Memory B cell (primary cell): Measurements from ENCODE around the gene NACA2.
"Not testable (repeated sequence)": the region's sequence is repeated elsewhere in the genome, so short reads cannot be mapped to it uniquely, and the experiment has no call there.

Experiments used
- ATAC-seq: fragments of 150-1000 bp; cut with Tn5 transposase; 2 replicates; pipeline ENCODE4 v1.10.0; 2021; ENCODE audit warnings: low read depth, mild to moderate bottlenecking, moderate library complexity
- DNase-seq, 2 donors: peaks; one replicate each; pipeline ENCODE4 v3.0.0; 2022; ENCODE audit warnings: low spot score in 2 of 2
- H3K27ac Mint-ChIP-seq: one replicate; pipeline ENCODE4 v1.8.0; 2022; ENCODE audit warnings: mild to moderate bottlenecking, moderate library complexity, mixed read lengths
- H3K27me3 Mint-ChIP-seq: one replicate; pipeline ENCODE4 v1.8.0; 2022; ENCODE audit warnings: mixed read lengths
- H3K36me3 Mint-ChIP-seq: one replicate; pipeline ENCODE4 v1.8.0; 2022; ENCODE audit warnings: mild to moderate bottlenecking, mixed read lengths
- H3K4me1 Mint-ChIP-seq: one replicate; pipeline ENCODE4 v1.8.0; 2022; ENCODE audit warnings: mixed read lengths
- H3K4me3 Mint-ChIP-seq: one replicate; pipeline ENCODE4 v1.8.0; 2022; ENCODE audit warnings: mild to moderate bottlenecking, moderate library complexity, mixed read lengths
- H3K9me3 Mint-ChIP-seq: one replicate; pipeline ENCODE4 v1.8.0; 2022; ENCODE audit warnings: mixed read lengths

The NACA2 gene

DNA sequence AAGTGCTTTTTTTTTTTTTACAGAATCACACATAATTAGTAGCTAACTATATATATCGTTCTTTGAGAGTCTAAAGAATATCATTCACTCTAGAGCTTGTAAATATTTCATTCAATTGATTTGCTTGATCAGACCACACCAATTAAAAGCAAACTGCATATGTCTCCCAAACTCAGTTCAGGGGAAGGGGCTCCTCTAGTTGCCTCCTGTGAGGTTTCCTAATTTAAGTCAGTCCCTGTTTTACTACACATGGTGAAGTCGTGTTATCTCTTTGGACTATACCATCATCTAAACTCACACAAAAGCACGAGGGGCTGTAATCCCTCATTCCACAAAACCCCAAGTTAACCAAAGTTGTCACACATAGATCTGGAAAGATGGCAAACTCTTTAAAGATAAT, 11.7 kb downstream of the NACA2 start:
- DNase-seq (no peak), ATAC-seq (no peak)
- Mint-ChIP-seq H3K9me3 (no peaks in the 10 kb centered on the region), H3K27me3 (peaks cover 11% of the 10 kb centered on the region), H3K4me3 (no peak overlapping the region), H3K4me1 (no peaks in the 10 kb centered on the region), H3K36me3 (no peaks in the 10 kb centered on the region), H3K27ac (no peak overlapping the region)

DNA sequence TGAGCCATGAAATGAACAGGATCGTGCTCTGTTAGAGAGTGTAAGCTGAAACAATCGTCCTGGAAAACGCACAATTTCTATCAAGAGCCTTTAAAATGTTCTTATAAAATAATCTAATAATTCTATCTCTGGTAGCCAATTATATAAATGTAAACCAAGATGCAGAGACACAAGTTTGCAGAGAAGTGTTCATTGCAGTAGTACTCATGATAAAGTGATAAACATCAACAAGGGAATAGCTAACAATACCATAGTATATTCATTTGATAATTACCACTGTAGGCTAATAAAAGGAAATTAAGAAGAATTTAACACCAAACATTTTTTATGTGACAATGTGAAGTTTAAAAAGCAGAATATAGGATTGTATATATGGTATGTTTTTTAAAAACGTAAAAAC, 12.4 kb downstream of the NACA2 start:
- Mint-ChIP-seq H3K4me3 (no peak overlapping the region), H3K36me3 (no peaks in the 10 kb centered on the region), H3K27me3 (peaks cover 11% of the 10 kb centered on the region), H3K4me1 (no peaks in the 10 kb centered on the region), H3K9me3 (no peaks in the 10 kb centered on the region), H3K27ac (no peak overlapping the region)
- DNase-seq (no peak), ATAC-seq (no peak)

- no peaks in the 10 kb centered on the region for H3K4me1 Mint-ChIP-seq
- no peaks in the 10 kb centered on the region for H3K36me3 Mint-ChIP-seq
- no peak overlapping the region for H3K4me3 Mint-ChIP-seq
- H3K9me3 Mint-ChIP-seq: no peaks in the 10 kb centered on the region
- peaks cover 7% of the 10 kb centered on the region for H3K27me3 Mint-ChIP-seq
- H3K27ac Mint-ChIP-seq: no peak overlapping the region
- no peak for ATAC-seq
- no peak for DNase-seq
Observed at GRCh38 chr17:61575983-61576382, 15.0 kb downstream of the NACA2 start.

DNA sequence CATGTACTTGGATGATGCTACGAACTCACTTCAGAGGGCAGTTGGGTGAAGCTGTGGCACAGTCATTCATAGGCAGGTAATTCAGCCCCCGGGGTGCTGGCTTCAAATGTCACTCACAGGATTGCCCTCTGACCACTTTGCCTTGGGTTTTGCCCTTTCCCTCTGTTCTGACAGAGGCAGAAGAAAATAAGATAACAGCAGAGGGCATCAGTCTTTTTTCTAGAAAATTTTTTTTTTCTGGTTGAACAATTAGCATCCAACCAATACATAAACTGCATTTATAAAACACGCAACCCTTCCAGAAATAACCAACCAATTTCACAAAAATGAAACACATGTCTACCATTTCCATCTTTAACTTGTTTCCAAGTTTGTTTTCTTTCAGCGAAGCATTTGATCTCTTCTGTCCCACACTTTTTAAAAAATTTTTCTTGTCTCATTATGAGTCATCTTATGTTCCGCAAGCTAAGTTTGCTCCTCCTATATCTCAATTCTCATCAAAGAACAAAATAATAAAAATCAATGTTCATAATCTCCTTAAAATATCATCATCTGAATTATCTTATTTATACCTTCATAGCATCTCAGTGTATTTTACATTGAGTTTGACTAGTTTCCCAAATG, 15.6 kb downstream of the NACA2 start:
- peaks cover 2% of the 10 kb centered on the region for H3K9me3 Mint-ChIP-seq
- H3K4me1 Mint-ChIP-seq: no peaks in the 10 kb centered on the region
- no peak for DNase-seq
- no peak overlapping the region for H3K27ac Mint-ChIP-seq
- ATAC-seq: no peak
- H3K27me3 Mint-ChIP-seq: peaks cover 6% of the 10 kb centered on the region
- no peaks in the 10 kb centered on the region for H3K36me3 Mint-ChIP-seq
- no peak overlapping the region for H3K4me3 Mint-ChIP-seq

DNA sequence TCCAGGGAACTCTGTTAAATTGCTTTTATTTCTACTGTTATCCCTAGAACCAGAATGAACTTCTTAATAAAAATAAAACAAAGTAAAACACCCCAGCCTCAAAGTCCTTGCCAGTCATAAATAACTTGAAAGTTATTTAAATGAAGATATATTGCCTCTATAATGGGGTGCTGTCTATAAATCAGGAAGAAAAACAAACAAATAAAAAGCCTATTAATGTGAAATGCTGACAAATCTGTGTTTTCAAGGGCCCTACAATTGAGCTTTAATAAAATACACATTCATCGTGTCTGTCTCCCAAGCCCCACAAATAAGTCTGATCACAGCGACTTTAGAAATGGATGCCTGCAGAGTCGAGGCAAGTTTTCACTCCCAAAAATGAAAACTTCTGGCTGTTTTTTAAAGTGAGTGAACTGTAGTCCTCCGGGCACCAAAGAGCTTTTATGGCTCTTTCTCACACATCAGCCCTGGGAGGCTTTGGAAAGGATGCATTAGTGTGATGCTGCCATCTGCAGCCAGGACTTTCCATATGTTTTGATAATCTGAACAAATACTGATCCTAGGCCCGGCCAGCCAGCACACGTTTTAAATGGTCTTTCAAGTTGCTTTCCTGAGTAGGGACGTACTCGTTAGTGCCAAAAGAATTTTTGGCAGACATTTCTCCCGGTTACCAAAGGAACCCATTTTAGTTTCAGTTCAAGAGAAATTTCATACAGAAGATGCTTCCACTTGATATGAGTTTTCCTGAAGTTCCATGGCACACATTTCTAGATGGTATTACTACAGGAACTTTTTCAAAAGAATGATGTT, 16.3 kb downstream of the NACA2 start:
- Mint-ChIP-seq H3K36me3 (no peaks in the 10 kb centered on the region), H3K4me3 (no peak overlapping the region), H3K27me3 (peaks cover 4% of the 10 kb centered on the region), H3K9me3 (peaks cover 2% of the 10 kb centered on the region), H3K27ac (no peak overlapping the region), H3K4me1 (no peaks in the 10 kb centered on the region)
- no peak for DNase-seq
- no peak for ATAC-seq

GRCh38 chr17:61572547-61572946, 18.5 kb downstream of the NACA2 start:
- not testable (repeated sequence) for H3K27ac Mint-ChIP-seq, ATAC-seq, H3K9me3 Mint-ChIP-seq, H3K4me1 Mint-ChIP-seq, H3K36me3 Mint-ChIP-seq, H3K27me3 Mint-ChIP-seq, H3K4me3 Mint-ChIP-seq, DNase-seq

DNA sequence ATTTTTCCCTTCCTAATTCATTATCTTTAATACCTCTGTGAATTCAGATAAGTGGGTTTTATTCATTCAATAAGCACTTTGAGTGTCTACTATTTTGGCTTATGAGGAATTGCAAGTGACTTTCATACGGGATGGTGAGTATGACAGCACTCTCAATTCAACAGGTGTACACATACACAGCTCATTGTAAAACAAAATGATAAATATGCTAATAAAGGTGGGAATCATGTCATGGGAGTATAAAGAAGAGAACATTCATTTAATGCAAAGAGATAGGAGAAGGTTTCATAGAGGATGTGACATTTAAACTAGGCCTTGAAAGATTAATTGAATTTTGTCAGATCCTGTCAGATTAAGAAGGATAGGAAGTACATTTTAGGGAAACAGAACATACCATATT, 19.4 kb downstream of the NACA2 start:
- Mint-ChIP-seq H3K4me1 (no peaks in the 10 kb centered on the region), H3K4me3 (no peak overlapping the region), H3K27ac (no peak overlapping the region), H3K9me3 (peaks cover 2% of the 10 kb centered on the region), H3K36me3 (no peaks in the 10 kb centered on the region), H3K27me3 (no peaks in the 10 kb centered on the region)
- DNase-seq: no peak
- no peak for ATAC-seq

DNA sequence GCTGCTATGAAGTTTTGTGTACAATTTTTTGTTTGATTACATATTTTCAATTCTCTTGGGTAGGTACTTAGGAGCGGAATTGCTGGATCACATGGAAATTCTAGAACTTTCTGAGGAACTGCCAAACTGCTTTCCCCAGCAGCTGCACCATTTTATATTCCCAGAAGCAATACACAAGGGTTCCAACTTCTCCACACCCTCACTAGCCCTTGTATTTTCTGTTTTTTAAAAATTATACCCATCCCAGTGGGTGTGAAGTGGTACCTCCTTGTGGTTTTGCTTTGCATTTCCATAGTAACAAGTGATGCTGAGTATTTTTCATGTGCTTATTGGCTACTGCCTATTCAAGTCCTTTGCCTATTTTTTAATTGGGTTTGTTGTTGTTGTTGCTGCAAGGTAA, 20.9 kb downstream of the NACA2 start:
- Mint-ChIP-seq H3K27me3 (no peaks in the 10 kb centered on the region), H3K27ac (no peak overlapping the region), H3K4me1 (no peaks in the 10 kb centered on the region), H3K36me3 (no peaks in the 10 kb centered on the region), H3K9me3 (peaks cover 2% of the 10 kb centered on the region), H3K4me3 (no peak overlapping the region)
- ATAC-seq: no peak
- DNase-seq: no peak

- H3K9me3 Mint-ChIP-seq, H3K4me3 Mint-ChIP-seq, ATAC-seq, H3K4me1 Mint-ChIP-seq, H3K27me3 Mint-ChIP-seq, H3K36me3 Mint-ChIP-seq, H3K27ac Mint-ChIP-seq, DNase-seq: not testable (repeated sequence)
Observed at GRCh38 chr17:61569525-61569924, 21.5 kb downstream of the NACA2 start.

- Mint-ChIP-seq H3K27ac (no peak overlapping the region), H3K9me3 (peaks cover 2% of the 10 kb centered on the region), H3K4me1 (no peaks in the 10 kb centered on the region), H3K27me3 (peaks cover 1% of the 10 kb centered on the region), H3K36me3 (no peaks in the 10 kb centered on the region), H3K4me3 (no peak overlapping the region)
- ATAC-seq (no peak), DNase-seq (no peak)
Observed at GRCh38 chr17:61568219-61569072, 22.6 kb downstream of the NACA2 start.

GRCh38 chr17:61567045-61567802, 23.8 kb downstream of the NACA2 start:
- Mint-ChIP-seq H3K36me3 (no peaks in the 10 kb centered on the region), H3K4me3 (no peak overlapping the region), H3K9me3 (peaks cover 2% of the 10 kb centered on the region), H3K27me3 (peaks cover 1% of the 10 kb centered on the region), H3K4me1 (no peaks in the 10 kb centered on the region), H3K27ac (no peak overlapping the region)
- DNase-seq (no peak), ATAC-seq (no peak)

GRCh38 chr17:61566448-61566847, 24.6 kb downstream of the NACA2 start:
- not testable (repeated sequence) for H3K9me3 Mint-ChIP-seq, H3K27ac Mint-ChIP-seq, DNase-seq, H3K4me3 Mint-ChIP-seq, ATAC-seq, H3K4me1 Mint-ChIP-seq, H3K36me3 Mint-ChIP-seq, H3K27me3 Mint-ChIP-seq

DNA sequence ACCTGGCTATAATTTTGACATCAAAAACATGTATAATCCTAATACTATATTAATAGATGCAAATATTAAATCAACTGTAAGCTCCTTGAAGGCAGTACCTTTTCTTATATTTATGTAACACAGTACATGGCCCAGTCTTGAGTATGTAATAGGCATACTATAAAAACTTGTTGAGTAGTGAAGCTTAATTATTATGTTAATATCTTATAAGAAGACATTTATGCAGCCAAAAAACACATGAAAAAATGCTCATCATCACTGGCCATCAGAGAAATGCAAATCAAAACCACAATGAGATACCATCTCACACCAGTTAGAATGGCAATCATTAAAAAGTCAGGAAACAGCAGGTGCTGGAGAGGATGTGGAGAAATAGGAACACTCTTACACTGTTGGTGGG, 25.2 kb downstream of the NACA2 start:
- not testable (repeated sequence) for H3K27ac Mint-ChIP-seq, ATAC-seq, H3K27me3 Mint-ChIP-seq, H3K4me3 Mint-ChIP-seq, DNase-seq, H3K4me1 Mint-ChIP-seq, H3K9me3 Mint-ChIP-seq, H3K36me3 Mint-ChIP-seq

- no peak for ATAC-seq
- Mint-ChIP-seq H3K27me3 (peaks cover 3% of the 10 kb centered on the region), H3K27ac (no peak overlapping the region), H3K4me1 (no peaks in the 10 kb centered on the region), H3K4me3 (no peak overlapping the region), H3K9me3 (no peaks in the 10 kb centered on the region), H3K36me3 (no peaks in the 10 kb centered on the region)
- no peak for DNase-seq
Observed at GRCh38 chr17:61565213-61565612, 25.8 kb downstream of the NACA2 start.
